Endothelial cell of hepatic sinusoid (primary cell): ENCODE results near the gene DCP1B.

Source experiments
- in situ Hi-C: cut with HindIII; loops from 2 replicates; pipeline ENCODE4 v1.10.0; 2017; ENCODE audit warnings: low sequenced_read_pairs

Gene DCP1B

DNA sequence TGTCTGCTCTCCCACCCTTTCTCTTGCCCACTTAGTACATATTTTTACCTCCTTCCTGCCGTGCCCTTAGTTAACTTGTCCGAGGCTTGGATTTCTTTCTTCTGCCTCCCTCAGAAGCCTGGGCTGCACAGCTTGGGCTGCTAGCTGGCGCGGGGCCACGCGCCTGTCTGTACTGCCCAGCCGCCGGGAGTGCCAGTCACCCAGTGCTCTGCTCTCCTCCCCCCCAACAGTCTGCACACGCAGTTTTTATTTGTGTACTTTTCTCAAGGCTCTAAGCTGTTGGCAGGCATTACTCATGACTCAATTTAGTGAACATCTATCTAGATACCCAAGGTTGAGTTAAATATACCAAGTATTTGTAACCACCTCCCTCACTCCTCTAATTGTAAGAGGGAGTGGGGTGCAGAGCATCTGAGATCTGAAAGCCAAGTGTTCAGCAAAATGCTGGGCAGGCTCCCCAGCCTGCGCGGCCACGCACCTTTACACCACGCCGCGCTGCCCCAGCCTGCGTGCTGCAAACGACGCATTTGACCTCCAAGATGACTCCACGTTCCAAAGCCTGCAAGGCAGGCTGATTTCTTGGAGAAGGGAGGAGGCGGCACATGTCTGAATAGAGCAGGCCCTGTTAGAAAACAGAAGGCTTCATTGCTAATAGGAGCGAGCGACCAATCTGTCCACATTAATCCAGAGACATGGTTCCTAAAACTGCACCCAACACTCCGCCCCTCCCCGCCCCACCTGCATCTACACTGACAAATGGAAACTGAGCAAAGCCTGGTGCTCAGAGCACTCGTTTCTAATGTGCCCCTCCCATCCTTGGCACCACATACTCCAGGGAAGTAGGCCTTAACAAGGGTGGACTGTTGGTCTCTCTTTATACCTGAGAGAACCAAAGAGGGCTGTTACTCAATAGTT, 67.6 kb downstream of the DCP1B start:
- in situ Hi-C loops: no loop called here

DNA sequence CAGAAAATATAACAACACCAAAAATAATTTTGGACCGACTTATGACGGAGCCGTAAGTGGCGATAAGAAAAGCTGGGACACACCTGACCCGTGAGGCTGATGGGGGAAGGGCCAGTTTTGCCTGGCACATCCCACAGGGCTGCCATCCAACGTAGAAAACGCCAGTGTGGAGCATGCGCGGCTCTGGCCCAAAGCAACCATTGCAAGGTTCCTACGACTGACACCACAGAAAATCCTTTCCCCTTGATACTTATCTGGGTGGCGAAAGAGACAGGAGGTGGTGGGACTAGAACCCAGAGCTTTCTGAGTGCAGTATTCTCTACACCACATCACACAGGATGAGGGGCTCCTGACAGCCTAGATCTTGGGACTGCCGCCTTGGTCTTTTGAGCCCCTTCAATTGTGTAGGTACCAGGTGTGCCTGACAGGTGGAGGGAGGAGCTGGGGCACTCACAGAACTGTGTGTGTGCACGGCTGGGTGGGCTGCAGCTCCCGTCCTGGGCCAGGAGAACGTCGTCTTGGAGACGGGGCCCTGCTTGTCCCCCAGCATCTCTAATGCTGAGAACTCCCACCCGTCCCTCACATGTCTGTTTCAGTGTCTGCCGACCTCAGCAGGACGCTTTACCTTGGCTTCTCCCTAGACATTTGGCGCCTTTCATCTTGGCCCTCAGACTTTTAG, 68.4 kb downstream of the DCP1B start:
- in situ Hi-C loops: no loop called here

DNA sequence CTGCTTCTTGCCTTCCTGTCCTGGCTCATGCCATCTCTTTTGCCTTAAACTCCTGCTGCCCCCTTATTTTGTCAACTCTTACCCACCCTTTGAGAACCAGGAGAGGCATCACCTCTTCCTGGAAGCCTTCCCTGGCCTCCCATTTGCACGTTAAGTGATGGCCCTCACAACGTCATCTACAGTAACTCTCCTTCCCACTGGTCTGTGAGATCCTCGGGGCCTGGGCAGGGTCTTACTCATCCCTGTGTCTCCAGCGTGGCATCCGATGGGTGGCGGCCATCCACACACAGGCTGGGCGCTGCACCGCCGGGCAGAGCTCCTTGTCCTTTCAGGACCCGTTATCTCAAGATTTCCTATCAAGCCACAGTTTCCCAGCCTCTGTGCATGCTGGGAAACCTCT, 69.0 kb downstream of the DCP1B start:
- in situ Hi-C loops: no loop called here

DNA sequence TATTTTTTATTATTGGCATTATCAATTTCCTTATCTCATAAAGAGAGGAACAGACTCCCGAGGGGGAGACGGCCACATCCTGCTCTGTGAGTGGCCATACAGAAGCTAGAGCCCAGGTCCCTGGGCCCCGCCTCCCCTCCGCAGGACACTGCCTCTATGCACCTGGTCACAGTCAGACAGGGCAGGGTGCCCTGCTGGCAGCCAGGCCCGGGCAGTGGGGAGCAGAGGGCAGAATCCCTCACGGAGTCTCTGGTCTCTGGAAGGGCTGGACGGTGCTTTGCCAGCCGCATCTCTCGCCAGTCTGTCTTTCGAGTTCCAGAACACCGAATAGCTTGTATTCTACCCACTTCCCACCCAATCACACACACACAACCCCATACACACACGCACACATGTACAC, 69.4 kb downstream of the DCP1B start:
- in situ Hi-C loops: no loop called here

DNA sequence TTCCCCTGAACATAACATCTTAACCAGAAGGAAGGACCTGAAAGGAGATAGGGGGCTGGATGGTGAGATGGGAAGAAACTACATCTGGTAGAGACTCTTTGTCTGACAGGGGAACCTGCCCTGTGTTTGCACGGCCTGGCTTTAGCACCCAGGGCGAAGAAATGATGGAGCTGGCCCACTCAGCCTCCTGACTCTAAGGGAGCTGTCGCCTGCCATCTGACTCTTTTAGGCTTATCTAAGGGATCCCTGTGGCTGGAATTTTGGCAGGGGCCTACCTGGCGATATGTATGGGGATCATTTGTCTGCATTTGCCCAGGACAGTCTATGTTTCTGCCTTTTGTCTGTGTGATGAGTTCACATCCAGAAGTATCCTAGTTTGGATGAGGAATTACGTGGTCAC, 70.2 kb downstream of the DCP1B start:
- in situ Hi-C loops: no loop called here

DNA sequence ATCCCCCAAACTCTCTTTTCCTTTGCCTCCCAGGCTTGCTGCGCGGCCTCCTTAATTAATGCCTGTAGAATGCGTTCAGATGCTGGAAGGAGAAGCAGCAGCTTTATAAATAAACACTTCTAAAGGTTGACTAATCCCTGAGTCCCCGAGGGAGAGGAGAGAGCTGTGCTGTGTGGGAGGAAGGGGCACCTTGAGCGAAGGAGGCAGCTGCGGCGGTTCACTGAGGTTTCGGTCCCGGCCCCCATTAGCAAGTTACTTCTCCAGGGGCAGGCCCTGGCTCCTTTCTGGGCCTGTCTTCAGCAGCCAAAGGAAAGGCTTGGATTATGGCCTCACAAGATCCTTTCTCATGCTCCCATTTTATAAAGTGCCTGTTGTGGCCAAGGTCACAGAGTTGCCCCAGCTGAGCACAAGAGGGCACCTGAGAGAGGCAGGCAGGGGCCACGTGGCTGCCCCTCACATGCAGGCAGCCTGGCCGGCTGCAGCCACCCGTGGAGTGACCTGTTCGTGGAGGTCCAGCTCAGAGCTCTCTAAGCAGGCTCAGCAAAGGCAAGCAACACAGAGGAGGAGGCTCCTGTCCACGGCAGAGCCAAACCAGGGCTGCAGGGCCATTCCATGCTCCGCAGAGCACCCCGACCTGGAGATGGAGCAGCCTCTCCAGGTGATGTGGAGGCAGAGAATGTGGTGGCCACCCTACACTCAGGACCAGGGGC, 70.8 kb downstream of the DCP1B start:
- in situ Hi-C loops: no loop called here

DNA sequence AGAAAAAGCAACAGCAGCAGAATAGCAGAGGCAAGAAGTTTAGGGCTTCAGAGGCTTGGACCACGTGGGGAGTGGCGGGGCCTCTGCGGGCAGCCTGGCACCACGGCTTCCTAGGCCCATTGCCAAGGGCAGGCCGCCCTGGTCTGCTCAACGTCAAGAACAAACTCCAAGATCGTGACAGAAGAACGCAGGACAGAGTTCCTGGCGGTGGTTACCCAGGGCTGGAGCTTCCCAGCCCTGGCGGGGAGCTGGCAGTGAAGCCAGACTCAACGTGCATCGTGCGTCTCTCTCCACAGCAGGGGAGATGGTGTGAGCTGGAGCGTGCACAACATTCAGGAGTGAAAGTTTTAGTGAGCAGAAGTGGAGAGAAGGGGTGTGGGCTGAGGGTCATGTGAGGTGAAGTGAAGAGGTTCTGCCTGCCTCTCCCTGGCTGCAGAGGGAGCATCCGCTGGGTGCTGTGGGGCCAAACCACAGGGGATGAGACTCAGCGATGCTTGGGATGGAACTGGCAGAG, 71.9 kb downstream of the DCP1B start:
- in situ Hi-C loops: no loop called here

DNA sequence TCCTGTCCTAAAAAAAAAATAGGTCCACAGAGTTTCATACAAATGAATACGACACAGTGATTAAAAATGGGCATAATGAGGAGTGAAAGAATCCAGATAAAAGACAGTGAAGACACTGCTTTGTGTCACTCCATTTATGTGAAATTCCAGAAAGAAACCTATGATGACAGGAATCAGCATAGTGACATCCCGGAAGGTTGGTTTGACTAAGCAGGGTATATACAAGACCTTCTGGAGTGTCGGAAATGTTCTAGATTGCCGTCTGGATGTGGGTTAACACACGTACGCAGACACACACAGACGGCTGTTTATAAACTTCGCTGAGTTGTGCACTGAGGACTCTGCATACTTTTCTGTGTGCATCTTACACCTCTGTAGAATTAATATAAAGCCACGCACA, 72.6 kb downstream of the DCP1B start:
- in situ Hi-C loops: no loop called here

DNA sequence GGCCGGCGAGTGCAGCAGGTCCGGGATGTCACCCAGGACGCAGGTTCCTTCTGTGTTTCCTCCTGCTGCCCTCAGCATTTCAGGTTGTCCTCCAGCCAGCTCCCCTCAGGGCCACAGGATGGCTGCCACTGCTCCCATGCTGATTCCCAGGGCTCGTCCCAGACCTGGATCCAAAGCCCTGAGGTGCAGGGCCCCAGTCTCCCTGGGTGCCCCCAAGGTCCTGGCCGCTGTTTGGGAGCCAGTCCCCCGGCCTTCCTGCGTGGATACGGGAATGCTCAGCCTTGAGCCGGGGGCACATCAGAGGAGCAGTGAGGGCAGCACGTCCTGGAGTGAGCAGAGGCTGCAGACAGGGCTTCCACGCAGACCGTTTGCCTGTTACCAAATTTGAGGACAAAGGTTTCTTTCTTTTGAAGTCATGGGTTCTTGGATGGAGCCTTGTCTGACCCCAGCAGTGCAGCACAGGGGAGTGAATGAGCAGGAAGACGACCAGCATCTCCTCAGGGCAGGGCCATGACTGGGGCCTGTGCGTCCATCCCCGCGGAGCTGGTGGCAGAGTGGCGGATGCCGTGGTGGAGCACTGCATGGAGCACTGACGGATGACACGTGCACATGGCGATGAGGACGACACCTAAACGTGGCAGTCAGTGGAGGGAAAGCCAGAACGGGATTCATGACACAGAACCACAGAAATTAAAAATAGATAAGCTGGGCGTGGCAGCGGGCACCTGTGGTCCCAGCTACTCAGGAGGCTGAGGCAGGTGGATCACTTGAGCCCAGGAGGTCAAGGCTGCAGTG, 73.3 kb downstream of the DCP1B start:
- in situ Hi-C loops: no loop called here

DNA sequence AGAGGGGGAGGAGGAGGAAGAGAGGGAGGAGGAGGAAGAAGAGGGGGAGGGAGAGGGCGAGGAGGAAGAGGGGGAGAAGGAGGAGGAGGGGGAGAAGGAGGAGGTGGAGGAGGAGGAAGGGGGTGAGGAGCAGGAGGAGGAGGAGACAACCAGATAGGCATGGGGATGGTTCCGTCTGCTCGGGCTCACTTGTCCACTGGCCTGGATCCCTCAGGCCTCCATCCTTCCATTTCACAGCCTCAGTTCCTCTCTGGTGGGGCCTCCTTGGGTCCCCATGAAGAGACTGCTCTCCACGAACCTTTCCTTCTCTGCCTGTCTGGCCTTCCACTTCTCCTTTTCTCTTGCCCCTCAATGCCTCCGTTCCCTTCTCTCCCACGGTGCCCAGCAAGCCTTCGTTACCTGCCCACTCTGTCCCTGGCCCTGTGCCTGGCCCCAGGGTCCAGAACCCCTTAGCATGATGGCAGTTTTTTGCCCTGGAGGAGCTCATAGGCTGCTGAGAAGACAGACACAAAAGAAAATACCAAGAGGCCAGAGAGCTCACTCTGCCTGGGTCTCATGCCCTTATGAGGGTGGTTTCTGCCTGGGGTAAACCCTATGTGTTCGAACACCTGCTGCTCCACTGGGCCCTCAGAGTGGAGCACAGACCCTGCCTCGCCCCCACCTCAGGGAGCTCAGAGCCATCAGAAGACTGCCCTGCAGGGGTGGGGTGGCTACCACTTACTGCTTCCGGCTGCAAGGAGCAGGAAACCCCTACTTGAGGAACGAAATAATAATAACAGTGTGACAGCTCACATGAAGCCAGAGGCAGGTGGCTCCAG, 74.1 kb downstream of the DCP1B start:
- in situ Hi-C loops: loop anchor here (5.0 kb wide), 2 partner anchors 43 to 93 kb away; no protein-coding TSS in a partner anchor

DNA sequence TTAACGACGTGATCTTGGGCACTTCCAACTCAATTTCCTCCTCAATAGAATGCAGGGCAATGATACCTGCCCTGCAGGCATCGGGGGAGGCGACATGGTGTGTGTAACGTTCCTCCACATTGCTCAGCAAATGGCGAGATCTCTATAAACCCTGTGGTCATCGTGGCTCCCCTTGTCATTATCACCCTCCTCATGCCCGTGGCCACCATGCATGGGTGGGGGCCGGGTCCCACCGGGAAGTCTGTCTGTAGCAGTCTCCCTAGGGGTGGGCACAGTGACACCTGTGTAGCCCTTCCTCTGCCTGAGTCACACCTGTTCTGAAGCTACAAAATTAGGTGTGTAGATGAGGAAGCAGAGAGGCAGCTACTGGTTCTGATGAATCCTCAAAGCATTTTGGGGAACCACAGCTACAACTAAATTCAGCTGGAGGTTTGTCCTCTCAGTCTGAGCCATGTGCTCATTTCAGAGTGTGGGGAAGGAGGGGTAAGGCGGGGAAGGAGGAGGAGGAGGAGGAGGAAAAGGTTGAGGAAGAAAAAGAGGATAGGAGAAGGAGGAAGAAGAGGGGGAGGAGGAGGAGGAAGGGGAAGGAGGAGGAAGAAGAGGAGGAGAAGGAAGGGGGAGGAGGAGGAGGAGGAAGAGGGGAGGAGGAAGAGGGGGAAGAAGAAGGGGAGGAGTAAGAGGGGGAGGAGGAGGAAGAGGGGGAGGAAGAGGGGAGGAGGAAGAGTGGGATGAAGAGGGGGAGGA, 74.8 kb downstream of the DCP1B start:
- in situ Hi-C loops: loop anchor here (5.0 kb wide), 2 partner anchors 42 to 92 kb away; no protein-coding TSS in a partner anchor

DNA sequence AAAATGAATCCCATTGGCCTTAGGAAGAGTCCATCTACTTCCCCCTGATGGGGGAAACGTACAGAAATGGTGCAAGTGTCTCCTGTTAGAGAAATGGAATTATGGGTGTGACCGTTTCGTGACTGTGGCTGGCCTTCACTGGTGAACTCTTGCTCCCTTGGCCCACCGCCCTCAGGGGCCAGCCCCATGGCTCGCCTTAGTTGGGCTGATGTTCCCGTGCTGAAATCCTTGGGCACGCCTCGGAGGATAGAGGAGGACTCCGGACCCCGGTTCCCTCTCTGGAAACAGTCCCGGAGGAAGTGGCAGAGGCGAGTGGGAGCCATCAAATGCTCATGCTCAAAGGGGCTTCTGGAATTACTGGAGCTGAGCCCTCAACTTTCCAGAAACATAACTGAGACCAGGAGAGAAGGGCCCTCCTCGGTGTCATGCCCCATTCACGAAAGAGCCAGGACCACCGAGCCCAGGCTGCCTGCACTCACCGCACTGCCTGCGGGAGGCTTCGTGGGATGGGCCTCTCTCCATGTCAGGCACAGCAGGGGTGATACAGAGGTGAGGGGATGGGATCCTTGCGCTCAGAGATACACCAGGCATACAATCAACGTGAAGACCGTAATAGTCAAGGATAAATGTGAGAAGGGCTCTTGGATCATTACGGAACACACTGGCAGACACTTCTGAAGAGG, 75.7 kb downstream of the DCP1B start:
- in situ Hi-C loops: loop anchor here (5.0 kb wide), 2 partner anchors 41 to 91 kb away; no protein-coding TSS in a partner anchor

DNA sequence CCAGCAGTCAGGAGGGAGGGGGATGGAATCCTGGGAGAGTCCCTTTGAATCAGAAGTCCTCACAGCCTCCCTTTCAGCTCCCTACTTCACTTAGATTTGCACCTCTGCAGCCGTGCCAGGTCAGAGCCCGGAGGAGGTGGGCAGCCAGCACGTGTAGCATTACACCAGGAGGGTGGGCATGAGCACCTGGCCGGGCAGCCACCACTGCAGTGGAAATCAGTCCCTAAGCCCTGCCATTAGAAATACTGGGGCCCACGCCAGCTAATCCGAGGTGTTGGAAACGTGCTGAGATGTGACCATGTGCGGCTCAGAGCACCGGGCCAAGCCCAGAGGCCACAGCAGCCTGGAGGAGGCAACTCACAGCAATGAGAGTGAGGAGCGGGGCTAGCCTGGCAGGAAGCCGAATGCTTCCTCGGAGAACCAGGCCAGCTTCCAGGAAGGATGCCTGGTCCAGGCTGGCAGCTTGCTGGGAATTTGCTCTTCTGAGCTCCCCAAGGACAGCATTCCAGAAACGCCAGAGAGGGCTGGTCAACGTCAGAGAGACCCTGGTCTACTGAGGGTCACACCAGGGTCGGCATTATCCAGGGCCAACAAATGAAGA, 76.4 kb downstream of the DCP1B start:
- in situ Hi-C loops: loop anchor here (5.0 kb wide), 2 partner anchors 41 to 91 kb away; no protein-coding TSS in a partner anchor

DNA sequence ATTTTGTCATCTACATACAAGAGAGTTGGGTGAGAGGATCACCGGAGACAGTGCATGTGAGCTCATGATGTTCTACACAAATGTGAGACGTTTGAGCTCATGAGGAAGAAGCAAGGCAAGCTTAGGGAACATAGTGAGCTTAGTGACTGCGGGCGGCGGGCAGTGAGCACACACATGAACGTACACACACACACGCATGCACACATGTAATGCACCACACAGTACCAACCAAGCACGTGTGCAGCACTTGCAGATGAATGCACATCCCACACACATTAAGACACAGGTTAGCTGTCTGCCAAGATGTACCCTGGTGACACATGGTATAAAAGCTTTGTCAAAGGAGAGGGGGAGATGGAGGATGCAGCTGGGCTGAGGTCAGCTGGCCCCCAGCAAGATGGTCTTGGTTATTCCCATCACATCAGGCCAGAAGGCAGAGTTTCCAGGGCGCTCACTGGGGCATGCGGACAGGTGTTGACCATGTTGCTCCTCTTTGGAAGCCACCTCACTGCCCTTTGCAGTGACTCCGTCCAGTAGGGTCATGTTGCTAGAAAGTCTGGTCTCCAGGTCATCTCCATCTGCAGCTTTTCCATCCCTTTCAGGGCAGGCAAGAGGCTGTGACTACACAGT, 77.1 kb downstream of the DCP1B start:
- in situ Hi-C loops: loop anchor here (5.0 kb wide), 2 partner anchors 40 to 90 kb away; no protein-coding TSS in a partner anchor

DNA sequence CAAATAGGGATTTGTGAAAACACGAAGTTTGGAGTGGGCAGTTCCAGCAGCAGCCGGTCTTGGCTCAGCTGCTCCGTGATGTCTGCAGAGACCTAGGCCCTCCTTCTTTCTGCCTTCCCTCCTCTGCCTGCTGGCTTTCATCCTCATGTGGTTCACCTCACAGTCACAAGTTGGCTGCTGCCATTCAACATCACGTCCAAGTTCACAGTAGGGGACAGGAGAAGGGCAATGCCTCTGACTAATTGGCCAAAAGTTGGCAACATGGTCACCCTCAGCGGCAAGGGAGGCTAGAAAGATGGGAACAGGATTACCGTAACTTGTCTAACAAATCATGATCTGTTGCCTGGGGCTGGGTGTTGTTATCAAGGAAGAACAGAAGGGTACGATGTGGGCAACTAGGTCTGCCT, 78.0 kb downstream of the DCP1B start:
- in situ Hi-C loops: loop anchor here (5.0 kb wide), 2 partner anchors 39 to 89 kb away; no protein-coding TSS in a partner anchor

DNA sequence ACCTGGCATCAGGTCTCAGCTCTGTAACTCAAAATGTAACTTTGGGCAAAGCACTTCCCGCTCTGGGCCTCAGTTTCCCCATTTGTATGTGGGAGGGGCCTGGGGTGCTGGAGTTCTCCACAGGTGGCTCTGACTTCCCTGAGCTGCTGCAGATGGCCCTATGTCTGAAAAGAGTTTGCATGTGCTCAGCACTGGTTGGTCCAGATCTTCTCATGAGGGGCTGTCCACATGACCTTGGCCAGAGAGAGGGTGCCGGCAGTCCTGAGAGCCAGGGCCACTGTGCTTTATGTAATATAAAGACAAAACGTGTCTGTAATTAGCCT, 78.6 kb downstream of the DCP1B start:
- in situ Hi-C loops: loop anchor here (5.0 kb wide), 2 partner anchors 38 to 88 kb away; no protein-coding TSS in a partner anchor

DNA sequence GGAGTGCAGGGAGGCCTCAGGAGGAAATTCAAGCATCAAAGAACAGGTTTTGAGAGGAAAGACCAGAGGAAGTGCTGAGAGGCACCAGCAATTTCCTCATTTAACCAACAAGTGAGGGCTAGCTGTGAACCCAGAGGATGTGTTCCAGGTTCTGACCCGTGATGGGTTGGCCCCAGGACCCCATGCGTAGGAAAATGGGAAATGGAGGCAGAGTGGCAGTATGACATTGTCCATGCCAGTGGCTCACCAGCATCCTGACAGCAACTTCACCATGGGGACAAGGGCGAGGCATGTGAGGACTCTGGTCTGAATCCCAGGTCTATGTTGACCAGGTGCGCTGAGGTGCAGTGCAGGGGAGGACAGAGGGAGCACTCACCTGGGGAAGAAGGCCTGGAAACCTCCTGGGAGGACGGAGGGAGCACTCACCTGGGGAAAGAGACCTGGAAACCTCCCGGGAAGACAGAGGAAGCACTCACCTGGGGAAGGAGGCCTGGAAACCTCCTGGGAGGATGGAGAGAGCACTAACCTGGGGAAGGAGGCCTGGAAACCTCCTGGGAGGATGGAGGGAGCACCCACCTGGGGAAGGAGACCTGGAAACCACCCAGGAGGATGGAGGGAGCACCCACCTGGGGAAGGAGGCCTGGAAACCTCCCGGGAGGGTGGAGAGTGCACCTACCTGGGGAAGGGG, 79.1 kb downstream of the DCP1B start:
- in situ Hi-C loops: loop anchor here (5.0 kb wide), 2 partner anchors 38 to 88 kb away; no protein-coding TSS in a partner anchor
